VCaP (cell line): Measurements from ENCODE around the gene CTNNA3.

ENCODE experiments used
- H3K27ac ChIP-seq: fragments of 450-650 bp; 2 replicates; pipeline ENCODE4 v1.5.1; 2017
- TF ChIP-seq, protein P1 (sequence below): fragments of 450-650 bp; conservative IDR thresholded peaks from 2 replicates; pipeline ENCODE4 v1.5.1; 2017; ENCODE audit warnings: mild to moderate bottlenecking, moderate library complexity

Gene CTNNA3

DNA sequence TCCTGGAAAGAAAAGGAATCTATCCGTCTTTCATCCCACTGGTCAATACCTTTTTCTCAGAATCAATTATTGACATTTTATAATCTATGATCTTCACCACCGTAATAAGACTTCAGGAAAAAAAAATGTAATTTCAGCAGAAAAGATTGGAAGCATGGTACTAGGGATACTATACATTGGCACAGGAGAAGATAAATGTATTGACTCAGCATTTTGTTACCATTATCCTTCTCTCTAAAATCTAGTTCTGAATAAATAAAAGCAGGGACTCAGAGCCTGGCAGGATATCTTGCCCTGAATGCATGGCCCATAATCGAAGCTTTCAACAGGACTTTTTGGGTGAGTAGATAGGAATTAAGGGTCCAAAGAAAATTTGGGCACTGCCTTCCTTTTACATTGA is 649.5 kb downstream of the CTNNA3 start:
- TF ChIP-seq, protein P1, sequence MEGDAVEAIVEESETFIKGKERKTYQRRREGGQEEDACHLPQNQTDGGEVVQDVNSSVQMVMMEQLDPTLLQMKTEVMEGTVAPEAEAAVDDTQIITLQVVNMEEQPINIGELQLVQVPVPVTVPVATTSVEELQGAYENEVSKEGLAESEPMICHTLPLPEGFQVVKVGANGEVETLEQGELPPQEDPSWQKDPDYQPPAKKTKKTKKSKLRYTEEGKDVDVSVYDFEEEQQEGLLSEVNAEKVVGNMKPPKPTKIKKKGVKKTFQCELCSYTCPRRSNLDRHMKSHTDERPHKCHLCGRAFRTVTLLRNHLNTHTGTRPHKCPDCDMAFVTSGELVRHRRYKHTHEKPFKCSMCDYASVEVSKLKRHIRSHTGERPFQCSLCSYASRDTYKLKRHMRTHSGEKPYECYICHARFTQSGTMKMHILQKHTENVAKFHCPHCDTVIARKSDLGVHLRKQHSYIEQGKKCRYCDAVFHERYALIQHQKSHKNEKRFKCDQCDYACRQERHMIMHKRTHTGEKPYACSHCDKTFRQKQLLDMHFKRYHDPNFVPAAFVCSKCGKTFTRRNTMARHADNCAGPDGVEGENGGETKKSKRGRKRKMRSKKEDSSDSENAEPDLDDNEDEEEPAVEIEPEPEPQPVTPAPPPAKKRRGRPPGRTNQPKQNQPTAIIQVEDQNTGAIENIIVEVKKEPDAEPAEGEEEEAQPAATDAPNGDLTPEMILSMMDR, result no peak
- H3K27ac ChIP-seq, result peak overlapping the region; percentile 76

- TF ChIP-seq, protein P1, result no peak
- peak overlapping the region; percentile 76 for H3K27ac ChIP-seq
Measured at GRCh38 chr10:67045404-67045803, 650.6 kb downstream of the CTNNA3 start.

DNA sequence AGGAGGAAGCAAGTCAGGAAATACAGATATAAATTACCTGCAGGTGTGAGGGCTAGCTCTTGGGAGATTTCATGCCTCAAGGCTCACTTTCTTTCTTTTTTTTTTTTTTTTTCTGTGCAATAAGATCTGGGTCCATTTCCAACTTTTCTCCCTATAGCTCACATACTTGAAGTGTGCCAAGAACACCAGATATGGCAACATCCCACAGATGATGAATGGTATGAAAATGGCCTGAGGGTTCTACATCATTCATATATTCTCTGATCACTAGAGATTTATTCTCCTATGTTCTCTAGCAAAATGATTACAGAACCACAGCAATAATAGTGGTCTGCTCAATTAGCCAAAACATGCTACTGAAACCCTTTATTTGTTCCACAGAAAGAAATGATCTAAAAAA is 653.0 kb downstream of the CTNNA3 start:
- no peak overlapping the region for H3K27ac ChIP-seq
- TF ChIP-seq, protein P1, result no peak

GRCh38 chr10:67036808-67037207 is 659.2 kb downstream of the CTNNA3 start:
- TF ChIP-seq, protein P1, result no peak
- H3K27ac ChIP-seq, result no peak overlapping the region

DNA sequence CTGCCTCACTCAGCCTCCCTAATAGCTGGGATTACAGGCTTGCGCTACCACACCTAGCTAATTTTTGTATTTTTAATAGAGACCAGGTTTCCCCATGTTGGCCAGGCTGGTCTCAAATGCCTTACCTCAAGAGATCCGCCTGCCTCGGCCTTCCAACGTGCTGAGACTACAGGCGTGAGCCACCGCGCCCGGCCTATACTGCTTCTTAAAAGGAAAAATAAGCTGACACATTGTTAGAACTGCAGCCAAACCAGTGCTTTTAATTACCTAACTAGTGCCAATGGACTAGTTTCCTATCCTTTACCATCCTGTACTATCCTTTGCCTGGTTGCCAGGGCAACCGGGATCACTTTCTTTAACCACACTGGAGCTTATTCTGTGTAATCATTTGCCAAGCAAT is 662.1 kb downstream of the CTNNA3 start:
- TF ChIP-seq, protein P1, result no peak
- no peak overlapping the region for H3K27ac ChIP-seq

DNA sequence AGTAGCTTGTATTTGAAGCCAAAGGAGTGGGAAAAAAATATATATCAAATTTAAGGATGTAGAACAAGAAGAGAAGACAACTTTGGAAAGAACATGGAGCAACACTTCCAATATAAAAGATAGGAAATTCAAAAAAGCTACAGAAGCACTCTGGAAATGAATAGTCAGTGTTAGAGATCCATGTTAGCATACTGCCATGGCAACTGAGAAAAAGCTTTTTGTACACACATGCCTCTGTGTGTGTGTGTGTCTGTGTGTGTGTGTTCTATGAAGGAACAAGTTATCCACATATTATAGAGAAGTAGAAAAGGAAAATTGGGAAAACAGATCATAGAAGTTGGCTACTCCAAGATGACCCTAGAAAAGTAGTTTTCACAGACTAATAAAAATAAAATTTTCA is 673.9 kb downstream of the CTNNA3 start:
- H3K27ac ChIP-seq, result peak overlapping the region; percentile 1; the same call in 1 of the 2 replicates
- TF ChIP-seq, protein P1, result no peak

DNA sequence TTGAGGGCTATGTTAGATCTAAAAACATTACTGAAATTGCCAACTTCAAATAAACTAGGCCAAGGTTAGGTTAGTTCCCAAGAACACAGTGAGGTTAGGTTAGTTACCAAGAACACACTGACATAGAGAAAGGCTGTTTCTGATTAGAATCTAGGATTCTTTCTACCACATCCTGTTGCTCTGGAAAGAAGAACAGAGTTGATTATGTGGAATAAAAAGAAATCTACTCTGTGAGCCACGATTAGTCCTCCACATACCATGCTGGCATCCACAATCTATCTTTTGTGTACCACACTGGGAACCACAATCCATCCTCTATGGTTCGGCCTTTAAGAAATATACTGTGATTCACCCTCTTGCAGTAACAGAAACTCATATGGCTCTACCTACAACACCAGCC is 678.8 kb downstream of the CTNNA3 start:
- no peak overlapping the region for H3K27ac ChIP-seq
- TF ChIP-seq, protein P1, result no peak

DNA sequence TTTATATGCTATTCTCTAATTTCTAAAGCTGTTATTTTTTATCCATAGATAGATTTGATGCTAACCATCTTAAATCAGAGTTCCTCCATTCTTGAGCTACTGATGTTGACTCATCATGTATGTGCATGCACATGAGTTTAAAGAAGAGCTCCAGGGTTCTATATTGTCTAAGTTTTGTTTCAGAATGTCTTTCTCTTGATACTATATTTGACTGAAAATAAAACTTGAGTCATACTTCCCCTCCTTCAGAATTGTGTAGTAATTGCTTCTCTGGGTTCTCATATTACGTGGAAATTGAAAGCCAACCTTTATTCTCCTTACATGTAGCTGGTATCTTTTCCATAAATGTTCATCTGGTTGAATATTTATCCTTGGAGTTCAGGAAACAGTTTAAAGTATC is 680.8 kb downstream of the CTNNA3 start:
- TF ChIP-seq, protein P1, result no peak
- H3K27ac ChIP-seq, result no peak overlapping the region
